MG63 (cell line): ENCODE data around the gene SPON2. TPM values are rescaled to one million over a fixed set of nuclear protein-coding genes. Genes with fewer than 3 reads are reported as not detected.
A peak's percentile ranks its signal among the peaks of the same experiment; 100 is the strongest.
"Not testable (repeated sequence)": the region's sequence is repeated elsewhere in the genome, so short reads cannot be mapped to it uniquely, and the experiment has no call there.

Source experiments
- DNase-seq: peaks from one replicate; pipeline ENCODE4 v3.0.0-alpha.2; 2020
- H3K27me3 ChIP-seq: fragments of 250-450 bp; sonication (Bioruptor Pico); 2 replicates; pipeline ENCODE4 v1.5.1; 2020; ENCODE audit warnings: mild to moderate bottlenecking, moderate library complexity
- H3K36me3 ChIP-seq: fragments of 250-450 bp; sonication (Bioruptor Pico); 2 replicates; pipeline ENCODE4 v1.5.1; 2020; ENCODE audit warnings: mild to moderate bottlenecking, moderate library complexity
- H3K4me3 ChIP-seq: fragments of 250-450 bp; sonication (Bioruptor Pico); 2 replicates; pipeline ENCODE4 v1.5.1; 2020; ENCODE audit warnings: mild to moderate bottlenecking, moderate library complexity
- H3K9me3 ChIP-seq: fragments of 250-450 bp; sonication (Bioruptor Pico); 2 replicates; pipeline ENCODE4 v1.5.1; 2020; ENCODE audit warnings: mild to moderate bottlenecking, moderate library complexity
- total RNA-seq: library from RNA; depleted of rRNA; stranded (reverse); fragments of >200 nt; shearing (Covaris generic); gene quantifications from 2 replicates; pipeline ENCODE4 v1.2.3, GENCODE V29; 2014; ENCODE audit warnings: low replicate concordance; rRNA removed

The SPON2 gene
- total RNA-seq, 1 experiment from 2014 or later, result 43.1 TPM

GRCh38 chr4:1152290-1152689, 20.1 kb downstream of the SPON2 start:
- H3K9me3 ChIP-seq, result no peaks in the 10 kb centered on the region
- no peaks in the 10 kb centered on the region for H3K27me3 ChIP-seq
- no peaks in the 10 kb centered on the region for H3K36me3 ChIP-seq
- H3K4me3 ChIP-seq, result no peak overlapping the region
- DNase-seq, result no peak

GRCh38 chr4:1151541-1151940, 20.8 kb downstream of the SPON2 start:
- H3K4me3 ChIP-seq, result no peak overlapping the region
- no peak for DNase-seq
- no peaks in the 10 kb centered on the region for H3K9me3 ChIP-seq
- H3K36me3 ChIP-seq, result no peaks in the 10 kb centered on the region
- no peaks in the 10 kb centered on the region for H3K27me3 ChIP-seq

GRCh38 chr4:1150875-1151274, 21.5 kb downstream of the SPON2 start:
- Histone ChIP-seq H3K36me3 (no peaks in the 10 kb centered on the region), H3K27me3 (no peaks in the 10 kb centered on the region), H3K9me3 (no peaks in the 10 kb centered on the region), H3K4me3 (no peak overlapping the region)
- no peak for DNase-seq

- H3K36me3 ChIP-seq, result no peaks in the 10 kb centered on the region
- H3K27me3 ChIP-seq, result no peaks in the 10 kb centered on the region
- DNase-seq, result no peak
- H3K9me3 ChIP-seq, result no peaks in the 10 kb centered on the region
- H3K4me3 ChIP-seq, result no peak overlapping the region
Observed at GRCh38 chr4:1139860-1140259, 32.5 kb downstream of the SPON2 start.

- no peaks in the 10 kb centered on the region for H3K27me3 ChIP-seq
- no peaks in the 10 kb centered on the region for H3K36me3 ChIP-seq
- no peak overlapping the region for H3K4me3 ChIP-seq
- DNase-seq, result no peak
- no peaks in the 10 kb centered on the region for H3K9me3 ChIP-seq
Observed at GRCh38 chr4:1137850-1138249, 34.5 kb downstream of the SPON2 start.

GRCh38 chr4:1137063-1137776, 35.2 kb downstream of the SPON2 start:
- no peak overlapping the region for H3K4me3 ChIP-seq
- H3K36me3 ChIP-seq, result no peaks in the 10 kb centered on the region
- no peak for DNase-seq
- no peaks in the 10 kb centered on the region for H3K9me3 ChIP-seq
- no peaks in the 10 kb centered on the region for H3K27me3 ChIP-seq

GRCh38 chr4:1136048-1136447, 36.3 kb downstream of the SPON2 start:
- no peak overlapping the region for H3K4me3 ChIP-seq
- H3K9me3 ChIP-seq, result no peaks in the 10 kb centered on the region
- DNase-seq, result no peak
- no peaks in the 10 kb centered on the region for H3K27me3 ChIP-seq
- H3K36me3 ChIP-seq, result no peaks in the 10 kb centered on the region

GRCh38 chr4:1133033-1133432, 39.4 kb downstream of the SPON2 start:
- H3K36me3 ChIP-seq, result no peaks in the 10 kb centered on the region
- H3K4me3 ChIP-seq, result no peak overlapping the region
- DNase-seq, result no peak
- H3K9me3 ChIP-seq, result no peaks in the 10 kb centered on the region; the same call in 1 of the 2 replicates
- H3K27me3 ChIP-seq, result no peaks in the 10 kb centered on the region

- Histone ChIP-seq H3K27me3 (no peaks in the 10 kb centered on the region), H3K4me3 (no peak overlapping the region), H3K9me3 (no peaks in the 10 kb centered on the region; the same call in 1 of the 2 replicates), H3K36me3 (no peaks in the 10 kb centered on the region)
- DNase-seq, result peak; percentile 46
Observed at GRCh38 chr4:1130316-1131186, 41.8 kb downstream of the SPON2 start.

GRCh38 chr4:1126506-1126905, 45.9 kb downstream of the SPON2 start:
- Histone ChIP-seq H3K36me3 (no peaks in the 10 kb centered on the region), H3K9me3 (no peaks in the 10 kb centered on the region; the same call in 1 of the 2 replicates), H3K4me3 (no peak overlapping the region), H3K27me3 (no peaks in the 10 kb centered on the region)
- DNase-seq, result no peak

GRCh38 chr4:1125466-1125865, 46.9 kb downstream of the SPON2 start:
- H3K36me3 ChIP-seq, DNase-seq, H3K27me3 ChIP-seq, H3K9me3 ChIP-seq, H3K4me3 ChIP-seq: not testable (repeated sequence)

- DNase-seq, result no peak
- H3K27me3 ChIP-seq, result no peaks in the 10 kb centered on the region
Observed at GRCh38 chr4:1124818-1125217, 47.6 kb downstream of the SPON2 start.

GRCh38 chr4:1122505-1122904, 49.9 kb downstream of the SPON2 start:
- DNase-seq, result no peak
- Histone ChIP-seq H3K36me3 (no peaks in the 10 kb centered on the region), H3K9me3 (no peaks in the 10 kb centered on the region), H3K27me3 (no peaks in the 10 kb centered on the region), H3K4me3 (no peak overlapping the region)

More at GRCh38 chr4:1124818-1125217, 47.6 kb downstream of the SPON2 start:
- H3K4me3 ChIP-seq, result no peak overlapping the region
- H3K36me3 ChIP-seq, result no peaks in the 10 kb centered on the region
- no peaks in the 10 kb centered on the region for H3K9me3 ChIP-seq

Other genes starting within 250 kb of the SPON2 start
- gene GAK, start 240.3 kb downstream of the SPON2 start, total RNA-seq, result 57.1 and 67.9 TPM in 2 replicates
- 14.1 and 15.0 TPM in 2 replicates for gene TMEM175, start 240.1 kb downstream of the SPON2 start, total RNA-seq
- 6.7 and 7.4 TPM in 2 replicates for gene DGKQ, start 199.0 kb downstream of the SPON2 start, total RNA-seq
- gene IDUA, start 185.5 kb downstream of the SPON2 start, total RNA-seq, result 3.4 and 13.5 TPM in 2 replicates
- not detected in 2 replicates for gene SLC26A1, start 179.2 kb downstream of the SPON2 start, total RNA-seq
- gene FGFRL1, start 161.0 kb downstream of the SPON2 start, total RNA-seq, result 41.7 and 59.5 TPM in 2 replicates
- not detected in 2 replicates for gene RNF212, start 59.0 kb downstream of the SPON2 start, total RNA-seq
- 114 and 178 TPM in 2 replicates for gene CTBP1, start 76.5 kb upstream of the SPON2 start, total RNA-seq
- 29.3 and 30.2 TPM in 2 replicates for gene MAEA, start 117.3 kb upstream of the SPON2 start, total RNA-seq
- gene UVSSA, start 174.6 kb upstream of the SPON2 start, total RNA-seq, result 1.2 and 5.3 TPM in 2 replicates
- gene NKX1-1, start 233.9 kb upstream of the SPON2 start, total RNA-seq, result not detected in 2 replicates